ENCODE data around the gene SLC25A36.

The SLC25A36 gene, protein sequence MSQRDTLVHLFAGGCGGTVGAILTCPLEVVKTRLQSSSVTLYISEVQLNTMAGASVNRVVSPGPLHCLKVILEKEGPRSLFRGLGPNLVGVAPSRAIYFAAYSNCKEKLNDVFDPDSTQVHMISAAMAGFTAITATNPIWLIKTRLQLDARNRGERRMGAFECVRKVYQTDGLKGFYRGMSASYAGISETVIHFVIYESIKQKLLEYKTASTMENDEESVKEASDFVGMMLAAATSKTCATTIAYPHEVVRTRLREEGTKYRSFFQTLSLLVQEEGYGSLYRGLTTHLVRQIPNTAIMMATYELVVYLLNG
- total RNA-seq, result 54.0 to 158 reads per million in 2 donors

DNA sequence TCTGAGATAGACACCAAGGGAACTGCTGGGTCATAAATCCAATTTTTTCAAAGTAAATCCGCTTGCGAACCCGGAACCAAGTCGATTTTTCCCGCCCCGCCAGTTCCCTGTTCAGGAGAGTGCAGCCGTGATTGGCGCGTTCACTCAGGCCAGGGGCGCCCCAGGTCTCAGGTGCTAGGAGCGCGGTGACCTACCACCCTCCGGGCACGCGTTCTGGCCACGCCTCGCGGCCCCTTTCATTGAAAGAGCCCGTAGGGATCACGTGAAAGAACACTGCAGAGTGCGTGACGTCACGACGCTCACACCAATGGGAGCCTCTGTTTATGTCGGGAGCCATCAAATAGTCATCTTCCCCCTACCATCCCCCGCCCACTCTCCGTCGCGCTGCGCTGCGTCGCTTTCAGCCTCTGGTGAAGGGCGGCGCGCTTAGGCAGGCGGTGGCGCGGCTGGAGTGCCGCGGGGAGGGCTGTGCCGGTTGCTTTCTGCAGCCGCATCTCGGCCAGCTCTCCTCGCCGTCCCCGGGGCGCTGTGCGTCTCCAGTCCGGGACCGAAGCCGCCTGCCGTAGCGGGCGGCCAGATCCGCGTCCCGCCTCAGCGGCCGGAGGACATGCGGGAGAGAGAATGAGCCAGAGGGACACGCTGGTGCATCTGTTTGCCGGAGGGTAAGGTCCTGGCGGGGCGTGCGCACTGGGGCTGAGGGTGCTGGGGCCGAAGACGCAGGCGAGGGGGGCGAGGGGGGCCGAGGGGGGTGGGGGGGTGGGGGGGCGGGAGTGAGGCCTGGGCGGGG lies at the start of gene SLC25A36:
Gene SLC25A36, plus strand, starts transcription at position 403 of the 787 bp plus-strand sequence. Its CDS starts 219 bp downstream, at position 622.
- peak; percentile 92 for DNase-seq

DNA sequence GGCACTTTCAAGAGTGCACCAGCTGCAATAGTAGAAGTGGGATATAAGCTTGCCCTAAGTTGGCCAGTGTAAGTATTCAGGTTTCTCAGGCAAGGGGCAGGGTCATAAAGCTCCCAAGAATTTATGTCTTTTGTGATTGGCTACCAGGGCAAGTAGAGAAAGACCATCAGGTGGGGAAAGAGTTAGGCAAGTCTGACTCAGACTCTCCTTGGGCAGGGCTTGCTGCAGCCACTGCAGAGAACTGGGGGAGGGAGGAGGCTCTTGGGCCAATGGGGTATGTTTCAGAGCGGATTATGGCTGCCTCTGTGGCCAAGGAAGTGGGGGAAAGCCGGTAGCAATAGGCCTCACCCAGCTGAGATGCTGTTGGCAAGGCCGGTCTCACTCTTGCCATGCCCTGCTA lies 44.6 kb upstream of the SLC25A36 start:
- DNase-seq, result no peak

DNA sequence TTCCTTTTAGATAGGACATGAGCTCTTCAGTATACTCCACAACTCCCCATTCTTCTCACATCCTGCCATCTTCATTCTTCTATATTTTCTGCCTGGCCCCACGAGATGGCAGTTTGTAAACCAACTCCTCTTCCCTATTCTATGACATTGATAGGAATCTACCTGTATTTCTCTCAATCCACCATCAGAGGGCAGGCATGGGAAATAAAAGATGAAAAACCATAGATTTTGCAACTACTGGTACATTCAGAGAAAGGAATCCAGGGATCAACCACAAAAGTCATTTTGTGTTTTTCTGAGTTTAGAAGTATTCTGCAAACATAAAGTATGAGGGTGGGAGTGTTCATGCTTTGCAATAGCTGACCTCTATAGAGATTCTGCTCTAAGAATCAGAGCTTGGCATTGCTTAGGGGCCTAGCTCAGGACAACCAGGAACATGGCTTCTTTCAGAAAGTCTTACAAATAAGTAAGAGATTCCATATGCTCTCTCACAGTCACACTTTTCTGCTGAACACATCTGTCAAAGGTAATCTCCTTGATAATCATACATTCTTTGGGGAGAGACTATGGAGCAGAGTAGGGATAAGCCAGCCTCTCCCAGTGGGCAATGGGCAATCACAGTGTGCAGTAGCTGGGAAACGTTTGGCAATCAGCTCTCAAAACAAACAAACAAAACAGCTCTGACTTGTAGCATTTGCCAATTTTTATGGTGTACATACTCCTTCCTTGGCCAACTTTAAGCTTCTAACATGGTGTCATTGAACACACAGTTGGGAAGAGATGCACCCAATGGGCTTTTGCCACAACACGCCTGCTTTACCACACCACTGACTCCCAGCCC lies 43.1 kb upstream of the SLC25A36 start:
- DNase-seq, result no peak

DNA sequence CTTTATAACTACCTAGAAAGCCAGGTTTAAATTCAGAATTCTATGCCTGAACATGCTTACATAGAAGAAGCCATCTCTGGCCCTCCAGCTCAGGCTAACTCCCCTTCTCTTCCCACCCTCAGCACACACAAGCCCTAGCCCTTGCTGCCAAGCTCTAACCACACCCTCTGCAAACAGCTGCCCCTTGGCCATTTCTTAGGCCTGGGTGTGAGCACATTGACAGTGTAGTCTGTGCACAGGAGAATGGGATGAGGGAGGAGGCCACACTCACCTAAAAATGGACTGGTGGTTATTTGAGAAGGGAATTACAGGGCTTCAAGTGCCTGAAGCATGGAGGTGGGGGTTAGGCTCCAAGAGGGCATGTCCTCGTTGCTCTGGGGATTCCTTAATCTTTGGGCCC lies 42.3 kb upstream of the SLC25A36 start:
- DNase-seq, result no peak

DNA sequence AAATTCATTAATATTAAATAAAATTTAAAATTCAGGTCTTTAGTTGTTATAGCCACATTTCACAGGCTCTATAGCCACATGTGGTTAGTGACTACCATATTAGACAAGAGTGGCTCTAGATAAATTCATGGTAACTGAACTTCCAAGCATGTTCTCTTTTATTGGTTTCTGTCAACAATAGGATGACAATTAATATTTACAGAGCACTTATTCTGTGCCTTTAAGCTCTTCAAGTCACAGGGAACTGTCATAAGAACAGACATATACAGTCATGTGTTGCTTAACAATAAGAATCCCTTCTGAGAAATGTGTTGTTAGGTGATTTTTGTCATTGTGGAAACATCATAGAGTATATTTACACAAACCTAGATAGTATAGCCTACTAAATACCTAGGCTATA lies 38.8 kb upstream of the SLC25A36 start:
- no peak for DNase-seq

DNA sequence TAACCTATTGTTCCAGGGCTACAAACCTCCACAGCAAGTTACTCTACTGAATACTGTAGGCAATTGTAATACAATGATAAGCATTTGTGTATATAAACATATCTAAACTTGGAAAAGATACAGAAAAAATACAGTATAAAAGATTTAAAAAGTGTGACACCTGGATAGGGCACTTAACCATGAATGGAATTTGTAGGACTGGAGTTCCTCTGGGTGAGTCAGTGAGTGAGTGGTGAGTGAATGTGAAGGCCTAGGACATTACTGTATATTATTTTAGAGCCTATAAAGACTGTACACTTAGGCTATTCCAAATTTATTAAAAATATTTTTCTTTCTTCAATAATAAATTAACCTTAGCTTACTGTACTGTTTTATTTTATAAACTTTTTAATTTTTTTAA lies 38.4 kb upstream of the SLC25A36 start:
- no peak for DNase-seq

DNA sequence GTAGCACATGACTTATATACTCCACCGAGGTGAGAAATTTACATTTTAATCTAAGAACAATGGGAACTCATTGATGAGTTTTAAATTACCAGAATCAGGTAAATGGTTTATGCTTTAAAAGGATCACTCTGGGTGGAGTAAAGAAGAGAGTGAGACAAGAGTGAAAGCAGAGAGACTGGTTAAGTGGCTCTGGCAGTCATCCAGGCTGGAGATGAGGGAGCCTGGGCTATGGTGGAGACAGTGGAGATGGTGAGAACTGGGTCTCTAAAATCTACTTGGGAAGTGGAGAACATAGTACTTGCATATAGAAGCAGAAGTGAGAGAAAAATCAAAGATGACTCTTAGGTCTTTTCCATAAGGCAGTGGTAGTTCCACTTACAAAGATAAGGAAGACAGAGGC lies 37.1 kb upstream of the SLC25A36 start:
- DNase-seq, result no peak

DNA sequence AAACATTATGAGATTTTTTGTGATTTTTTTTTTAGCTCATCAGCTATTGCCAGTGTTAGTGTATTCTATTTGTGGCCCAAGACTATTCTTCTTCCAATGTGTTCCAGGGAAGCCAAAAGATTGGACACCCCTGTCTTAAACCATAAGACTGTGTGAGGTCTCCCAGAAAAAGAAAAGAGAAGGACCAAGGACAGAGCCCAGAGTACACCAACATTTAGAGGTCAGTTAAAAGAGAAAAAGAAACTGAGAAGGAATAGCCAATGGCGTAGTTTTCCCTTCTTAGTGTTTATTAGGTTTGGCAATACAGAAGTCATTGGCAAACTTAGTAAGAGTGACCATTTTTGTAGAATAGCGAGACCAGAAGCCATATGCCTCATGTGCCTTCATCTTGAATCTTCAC lies 36.1 kb upstream of the SLC25A36 start:
- DNase-seq, result no peak

DNA sequence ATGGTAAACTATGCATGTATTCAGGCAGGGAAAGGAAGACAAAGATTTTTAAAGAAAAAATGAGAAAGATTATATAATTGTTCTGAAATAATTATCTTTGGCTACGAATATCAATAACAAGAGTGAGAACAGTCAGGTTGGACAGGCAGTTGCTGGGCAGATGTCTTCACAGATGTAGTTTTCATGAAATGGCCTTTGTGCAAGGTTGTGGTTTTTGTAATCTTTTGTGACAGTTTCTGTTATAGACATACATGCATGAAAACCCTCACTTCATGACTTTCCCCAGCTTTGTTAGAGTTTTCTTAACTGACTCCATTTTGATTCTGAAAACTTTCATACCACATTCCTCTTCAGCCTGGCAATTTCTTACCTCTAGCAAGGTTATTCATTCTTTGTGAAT lies 34.9 kb upstream of the SLC25A36 start:
- DNase-seq, result no peak

DNA sequence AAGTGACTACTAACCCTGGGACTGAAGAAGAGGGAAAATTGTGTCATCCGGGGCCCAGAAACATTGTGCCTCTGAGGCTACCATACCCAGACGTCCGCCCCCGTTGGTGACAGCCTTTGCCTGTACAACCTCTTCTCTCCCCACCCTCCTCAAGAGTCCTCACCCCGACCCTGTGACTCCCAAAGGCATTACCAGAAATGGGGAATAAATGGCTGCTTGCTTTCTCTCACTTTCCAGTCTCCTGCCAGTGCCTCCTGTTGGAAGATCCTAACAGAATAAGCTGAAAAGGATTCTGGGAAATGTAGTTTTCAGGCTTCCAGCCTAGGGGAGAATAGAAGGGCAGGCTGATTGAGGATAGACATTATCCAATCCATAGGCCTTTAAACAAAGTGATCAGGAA lies 30.8 kb upstream of the SLC25A36 start:
- DNase-seq, result no peak

DNA sequence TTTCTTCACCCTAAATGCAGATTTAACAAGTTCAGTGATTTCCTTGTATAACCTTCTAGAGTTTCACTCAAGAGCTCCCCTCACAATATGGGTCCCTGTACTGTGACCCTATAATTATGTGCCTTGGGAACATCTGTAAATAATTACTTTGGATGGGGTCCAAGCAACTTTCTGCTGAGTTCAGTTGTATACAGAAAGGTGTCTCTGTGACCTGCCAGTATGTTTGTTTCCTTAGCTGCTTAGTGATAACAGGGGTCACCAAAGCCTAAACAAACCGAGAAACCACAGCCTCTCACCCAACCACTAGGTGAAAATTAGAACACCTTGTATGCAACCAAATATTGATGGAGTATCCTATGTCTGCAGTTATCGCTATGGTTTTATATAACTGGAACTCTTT lies 29.8 kb upstream of the SLC25A36 start:
- no peak for DNase-seq

DNA sequence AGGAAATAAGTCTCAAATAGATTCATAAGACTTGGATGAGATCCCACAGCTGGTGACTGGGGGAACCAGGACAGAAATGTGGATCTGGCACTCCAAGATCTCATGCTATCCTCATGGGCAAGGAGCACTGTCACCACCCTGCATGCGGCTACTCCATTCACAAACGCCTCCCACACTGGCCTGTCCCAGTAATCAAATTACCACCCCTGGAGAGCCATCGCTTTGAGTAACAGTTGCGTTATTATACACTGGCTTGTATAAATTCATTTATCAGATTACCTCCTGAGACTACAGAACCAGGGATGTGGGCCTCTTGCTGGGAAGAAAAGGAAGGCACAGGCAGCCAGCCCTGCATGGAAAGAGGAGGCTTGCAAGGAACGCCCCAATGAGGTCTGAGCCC lies 27.9 kb upstream of the SLC25A36 start:
- no peak for DNase-seq

DNA sequence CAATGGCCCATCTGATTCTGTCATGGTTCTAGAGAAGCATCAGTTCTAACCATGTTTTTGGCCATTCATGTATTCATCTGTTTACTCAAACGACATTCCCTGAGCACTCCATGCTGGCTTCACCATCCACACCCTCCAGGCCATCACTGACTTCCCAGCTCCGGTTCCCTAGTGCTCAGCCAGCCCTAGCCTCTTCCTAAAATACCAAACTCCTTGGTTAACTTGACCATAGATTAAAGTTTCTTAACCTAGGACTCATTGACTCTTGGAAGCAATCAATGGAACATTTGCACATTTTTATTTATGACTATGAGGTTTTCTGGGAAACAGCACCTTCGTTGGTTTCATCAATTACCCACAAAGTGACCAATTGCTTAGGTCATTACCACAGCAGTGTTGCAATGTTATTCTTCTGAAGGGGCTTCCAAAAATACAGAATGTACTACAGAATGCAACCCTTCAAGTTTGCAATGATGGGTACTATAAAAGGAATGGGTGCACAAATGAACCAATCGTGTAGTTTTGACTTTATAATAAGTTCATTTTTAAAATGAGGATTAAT lies 27.2 kb upstream of the SLC25A36 start:
- DNase-seq, result no peak

DNA sequence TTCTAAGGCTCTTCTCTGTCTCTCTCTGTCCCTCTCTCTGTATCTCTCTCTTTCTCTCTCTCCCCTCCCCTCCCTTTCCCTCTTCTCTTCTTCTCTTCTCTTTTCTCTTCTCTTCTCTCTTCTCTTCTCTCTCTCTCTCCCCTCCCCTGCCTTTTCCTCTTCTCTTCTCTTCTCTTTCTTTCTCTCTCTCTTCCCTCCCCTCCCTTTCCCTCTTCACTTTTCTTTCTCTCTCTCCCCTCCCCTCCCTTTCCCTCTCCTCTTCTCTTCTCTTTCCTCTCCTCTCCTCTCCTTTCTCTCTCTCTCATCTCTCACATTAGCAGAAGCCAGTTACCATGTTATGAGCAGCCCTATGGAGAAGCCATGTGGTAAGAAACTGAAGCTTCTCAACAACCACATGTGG lies 25.0 kb upstream of the SLC25A36 start:
- no peak for DNase-seq

DNA sequence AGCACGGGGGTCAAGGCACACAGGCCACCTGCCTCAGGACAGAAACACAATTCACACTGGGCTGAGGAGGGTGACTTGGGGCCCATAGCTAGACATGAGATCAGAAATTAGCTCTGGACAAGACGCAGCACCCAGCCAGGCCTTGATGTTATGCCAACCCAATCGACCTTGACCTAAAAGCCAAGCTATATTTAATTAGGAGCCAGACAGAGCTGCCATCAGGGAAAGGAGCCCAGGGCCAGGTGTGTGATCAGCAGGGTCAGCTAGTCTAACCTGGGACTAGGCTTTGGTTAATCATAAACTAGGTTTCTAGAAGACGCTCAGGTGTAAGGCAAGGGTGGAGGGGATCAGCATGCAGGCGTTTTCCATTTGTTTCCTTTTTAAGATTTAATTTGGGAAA lies 23.9 kb upstream of the SLC25A36 start:
- DNase-seq, result no peak

DNA sequence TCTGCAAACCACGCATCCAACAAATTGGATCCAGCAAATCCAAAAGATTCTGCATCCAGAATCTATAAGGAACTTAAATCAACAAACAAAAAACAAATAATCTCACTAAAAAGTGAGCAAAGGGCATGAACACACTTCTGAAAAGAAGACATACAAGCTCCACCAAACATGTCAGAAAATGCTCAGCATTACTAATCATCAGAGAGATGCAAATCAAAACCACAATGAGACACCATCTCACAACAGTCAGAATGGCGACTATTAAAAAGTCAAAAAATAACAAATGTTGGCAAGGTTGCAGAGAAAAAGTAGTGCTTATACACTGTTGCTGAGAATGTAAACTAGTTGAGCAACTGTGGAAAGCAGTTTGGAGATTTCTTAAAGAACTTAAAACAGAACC lies 21.6 kb upstream of the SLC25A36 start:
- DNase-seq, result no peak

DNA sequence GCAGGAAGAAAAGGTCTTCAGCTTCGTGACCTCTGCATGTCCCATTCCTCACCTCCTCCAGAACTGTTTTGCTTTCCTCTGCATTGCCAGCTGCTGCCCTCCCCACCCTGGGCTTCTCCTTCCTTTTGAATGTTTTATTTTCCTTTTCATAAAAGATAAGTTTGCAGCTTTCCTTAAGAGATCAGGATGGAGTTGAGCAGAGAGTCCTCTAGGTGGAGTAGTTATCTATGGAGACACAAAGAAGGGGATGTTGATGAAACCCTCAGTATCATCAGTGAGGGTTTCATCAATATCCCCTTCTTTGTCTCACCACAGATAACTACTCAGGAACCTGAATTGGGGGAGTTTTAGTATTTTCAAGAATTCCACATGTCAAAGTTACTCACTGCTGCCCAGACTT lies 19.0 kb upstream of the SLC25A36 start:
- DNase-seq, result no peak

DNA sequence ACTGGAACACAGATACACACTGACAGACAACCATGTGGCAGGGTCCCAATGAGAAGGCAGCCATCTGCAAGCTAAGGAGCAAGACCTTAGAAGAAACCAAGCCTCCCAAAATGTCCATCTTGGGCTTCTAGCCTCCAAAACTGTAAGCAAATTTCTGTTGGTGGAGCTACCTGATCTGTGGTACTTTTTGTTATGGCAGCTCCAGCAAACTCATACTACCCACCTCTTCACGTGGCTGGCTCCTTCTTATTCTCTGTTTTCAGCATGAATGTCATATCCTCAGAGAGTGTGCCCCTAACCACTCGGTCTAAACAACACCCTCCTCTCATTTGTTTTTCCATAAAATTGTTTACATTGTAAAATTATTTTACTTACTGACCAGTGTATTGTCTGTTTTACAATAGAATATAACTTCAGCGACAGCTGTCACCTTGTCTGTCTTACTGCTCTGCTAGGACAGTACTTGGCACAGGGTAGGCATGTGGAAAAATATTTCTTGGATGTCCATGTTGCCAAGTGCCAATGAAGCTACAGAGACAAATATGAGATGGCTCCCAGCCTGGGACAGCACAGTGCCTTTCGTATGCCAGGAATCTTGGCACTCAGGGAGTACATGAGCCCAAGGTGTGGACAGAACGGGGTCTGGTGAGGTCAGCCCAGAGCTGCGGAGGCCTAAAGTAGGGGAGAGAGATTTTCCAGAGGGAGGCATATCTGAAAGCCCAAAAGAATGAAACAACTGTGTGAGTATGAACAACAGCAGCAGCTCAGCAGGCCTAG lies 17.4 kb upstream of the SLC25A36 start:
- DNase-seq, result no peak

DNA sequence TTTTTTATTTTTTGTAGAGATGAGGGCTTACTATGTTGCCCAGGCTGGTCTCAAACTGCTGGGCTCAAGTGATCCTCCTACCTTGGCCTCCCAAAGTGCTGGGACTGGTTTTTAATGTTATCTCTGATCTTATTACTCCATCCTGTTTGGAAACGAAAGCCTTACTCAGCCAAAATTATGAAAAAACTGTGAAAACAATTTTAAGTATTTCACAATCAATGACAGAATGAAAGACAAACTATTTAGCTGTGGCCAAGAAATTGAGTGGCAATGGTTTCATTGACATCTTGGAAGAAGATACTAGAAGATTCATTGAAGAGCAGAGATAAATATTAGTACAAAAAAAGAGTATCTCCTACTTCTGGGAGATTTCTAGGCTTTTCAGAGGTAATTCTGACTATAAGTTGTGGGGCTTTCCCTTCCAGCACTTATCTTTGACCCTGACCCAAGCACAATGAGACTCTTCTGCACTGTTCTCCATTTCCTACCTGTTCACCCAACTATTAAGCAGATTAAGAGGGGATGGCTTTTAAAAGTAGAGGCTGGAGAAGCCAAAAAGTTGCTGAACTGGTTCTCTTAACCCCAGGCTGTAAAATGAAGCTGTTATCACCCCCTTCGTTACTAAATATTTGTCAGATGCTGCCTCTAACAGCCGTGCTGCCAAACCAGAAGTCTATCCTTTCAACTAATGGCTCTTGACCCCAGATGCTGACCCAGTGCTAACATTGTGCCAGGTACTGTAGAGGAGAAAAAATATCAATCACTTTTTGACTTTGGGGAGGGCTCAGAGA lies 14.2 kb upstream of the SLC25A36 start:
- DNase-seq, result no peak

DNA sequence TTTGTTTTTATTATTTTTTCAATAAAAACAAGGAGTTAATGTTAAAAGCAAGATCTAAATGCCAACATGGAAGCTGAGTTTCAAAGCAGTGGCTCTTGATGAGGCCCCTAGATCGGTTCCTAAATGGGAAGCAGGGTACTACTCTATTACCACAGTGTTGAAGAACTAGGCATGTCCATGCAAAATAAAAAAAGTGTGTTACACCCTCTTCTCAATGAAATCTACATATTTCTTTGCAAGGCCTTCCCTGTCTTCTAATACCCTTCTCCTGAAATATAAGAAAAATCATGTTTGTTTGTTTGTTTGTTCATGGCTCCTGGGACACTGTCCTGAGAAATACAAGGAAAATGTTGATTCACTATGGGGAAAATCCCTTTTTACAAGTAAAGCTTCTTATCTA lies 12.2 kb upstream of the SLC25A36 start:
- no peak for DNase-seq

DNA sequence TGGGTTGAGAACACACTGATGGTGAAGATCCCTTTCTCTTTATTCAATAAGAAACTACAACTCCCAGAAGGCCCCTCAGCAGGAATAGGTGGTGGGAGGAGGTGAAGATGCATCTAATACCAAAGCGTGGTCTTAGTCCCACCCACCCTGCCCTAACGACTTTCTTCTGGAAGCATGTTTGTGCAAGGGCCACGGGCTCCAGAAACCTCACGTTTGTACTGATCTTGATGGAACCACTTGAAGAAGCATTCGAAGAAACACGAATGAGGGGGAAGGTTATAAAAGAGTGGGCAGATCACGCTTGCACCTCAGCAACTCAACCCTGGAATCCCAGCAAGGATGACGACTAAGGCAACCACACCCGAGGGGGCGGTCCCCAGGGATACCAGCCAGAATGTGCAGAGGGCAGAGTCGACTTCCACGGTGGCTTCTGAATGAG lies 10.6 kb upstream of the SLC25A36 start:
- no peak for DNase-seq
